GM21786 (cell line): ENCODE results near the gene CTBP2.
"Not testable (repeated sequence)": the region's sequence is repeated elsewhere in the genome, so short reads cannot be mapped to it uniquely, and the experiment has no call there.

Experiments
- ATAC-seq: cut with Tn5 transposase; IDR thresholded peaks from one replicate; pipeline ENCODE4 v1.9.1; 2021; ENCODE audit not compliant: unreplicated experiment

The CTBP2 gene

GRCh38 chr10:124990671-124991625 lies 169.4 kb downstream of the CTBP2 start:
- ATAC-seq = no peak

GRCh38 chr10:124989526-124989925 lies 170.8 kb downstream of the CTBP2 start:
- ATAC-seq = no peak

GRCh38 chr10:124988753-124989152 lies 171.6 kb downstream of the CTBP2 start:
- ATAC-seq = not testable (repeated sequence)

DNA sequence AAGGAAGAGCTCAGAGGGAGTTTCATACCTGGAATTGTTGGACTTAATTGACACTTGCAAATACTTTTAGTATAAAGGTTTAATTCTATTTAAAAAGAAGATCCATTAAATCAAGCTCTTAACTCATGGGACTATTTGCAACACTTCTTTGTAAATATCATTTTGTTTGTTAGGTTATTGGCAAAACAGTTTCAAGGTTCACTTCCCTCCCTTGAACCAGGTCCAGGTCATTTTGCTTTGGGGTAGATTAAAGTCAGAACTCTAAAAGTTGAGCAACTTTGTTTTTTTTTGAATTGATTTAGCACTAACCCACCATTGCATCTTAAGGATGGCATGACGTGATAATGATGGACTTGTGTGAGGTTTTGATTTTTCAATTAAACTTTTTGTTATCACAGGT lies 172.6 kb downstream of the CTBP2 start:
- no peak for ATAC-seq

DNA sequence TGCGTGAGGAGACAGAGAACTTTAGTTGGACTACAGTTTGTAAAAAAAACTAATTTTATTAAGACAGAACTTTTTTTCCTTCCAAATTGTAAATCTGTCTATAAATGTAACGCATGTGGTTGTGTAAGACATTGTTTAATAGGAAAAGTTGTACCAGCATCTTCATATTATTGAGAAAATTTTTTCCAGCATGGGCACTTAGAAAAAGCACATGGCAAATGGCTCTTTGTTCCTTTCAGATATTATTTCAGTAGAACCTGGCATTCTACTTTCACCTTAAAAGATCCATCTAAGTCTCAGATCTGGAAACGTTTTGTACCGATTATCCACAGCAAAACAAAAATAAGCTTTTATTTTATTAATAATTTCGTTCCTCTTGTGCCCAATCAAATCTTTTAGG lies 175.2 kb downstream of the CTBP2 start:
- ATAC-seq = no peak

GRCh38 chr10:124984376-124984775 lies 176.0 kb downstream of the CTBP2 start:
- ATAC-seq = no peak

DNA sequence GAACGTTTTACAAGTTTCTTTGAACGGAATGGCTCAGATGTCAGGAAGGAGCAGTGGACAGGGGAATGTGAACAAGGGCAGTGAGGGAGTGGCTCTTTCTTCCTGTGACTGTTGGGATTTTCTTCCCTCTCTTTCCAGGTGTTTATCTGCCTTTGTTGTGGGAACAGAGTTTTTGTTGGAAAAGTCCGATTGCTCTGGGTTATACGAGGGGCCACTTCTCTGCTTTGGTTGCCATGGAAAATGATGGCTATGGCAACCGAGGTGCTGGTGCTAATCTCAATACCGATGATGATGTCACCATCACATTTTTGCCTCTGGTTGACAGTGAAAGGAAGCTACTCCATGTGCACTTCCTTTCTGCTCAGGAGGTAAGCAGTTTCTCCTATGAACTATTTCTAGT lies 177.0 kb downstream of the CTBP2 start:
- ATAC-seq = no peak

GRCh38 chr10:124978376-124978725 lies 182.0 kb downstream of the CTBP2 start:
- ATAC-seq = no peak

GRCh38 chr10:124977648-124978375 lies 182.6 kb downstream of the CTBP2 start:
- no peak for ATAC-seq

GRCh38 chr10:124977161-124977560 lies 183.2 kb downstream of the CTBP2 start:
- no peak for ATAC-seq

GRCh38 chr10:124975977-124976514 lies 184.3 kb downstream of the CTBP2 start:
- peak; percentile 58 for ATAC-seq

- ATAC-seq = no peak
These were observed 186.2 kb downstream of the CTBP2 start for GRCh38 chr10:124974131-124974530.

- no peak for ATAC-seq
These were observed 187.7 kb downstream of the CTBP2 start for GRCh38 chr10:124972637-124973036.

- ATAC-seq = peak; percentile 54
These were observed 189.1 kb downstream of the CTBP2 start for GRCh38 chr10:124971276-124971675.

DNA sequence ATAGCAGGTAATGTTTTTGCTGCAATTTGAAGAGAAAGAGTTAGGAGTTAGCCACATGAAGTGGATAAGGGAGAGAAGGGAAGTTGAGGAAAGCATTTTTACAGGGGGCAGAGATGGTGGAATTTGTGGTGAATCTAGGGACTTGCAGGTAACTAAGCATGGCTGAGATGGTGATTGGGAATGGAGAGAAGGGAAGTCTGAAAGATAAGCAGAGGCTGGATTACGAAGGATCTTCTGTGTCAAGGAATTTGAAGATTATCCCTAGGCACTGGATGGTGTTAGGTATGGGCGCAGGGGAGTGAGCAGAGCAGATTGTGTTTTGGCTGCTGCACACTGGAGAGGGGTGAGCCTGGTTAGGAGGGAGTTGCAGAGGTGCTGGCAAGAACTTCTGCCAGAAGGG lies 193.1 kb downstream of the CTBP2 start:
- ATAC-seq = no peak

GRCh38 chr10:124966008-124966407 lies 194.4 kb downstream of the CTBP2 start:
- no peak for ATAC-seq

GRCh38 chr10:124963866-124964720 lies 196.3 kb downstream of the CTBP2 start:
- ATAC-seq = no peak

DNA sequence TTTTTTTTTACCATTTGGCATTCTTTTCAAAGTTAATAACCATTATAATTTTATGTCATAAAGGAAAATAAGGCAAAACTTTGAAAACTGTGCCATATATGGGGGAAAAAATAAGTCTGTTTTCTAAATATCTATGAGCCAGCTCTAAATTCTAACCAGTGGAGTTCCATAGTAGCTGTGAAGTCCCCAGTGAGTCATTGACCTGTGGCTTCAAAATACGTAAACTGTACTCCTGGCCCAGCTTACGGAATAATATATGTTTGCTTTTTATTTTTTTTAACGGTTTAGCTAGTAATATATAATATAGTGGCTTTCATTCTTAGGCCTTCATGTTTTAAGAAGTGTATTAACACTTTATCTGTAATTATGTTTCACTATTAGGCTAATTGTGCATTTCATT lies 197.9 kb downstream of the CTBP2 start:
- no peak for ATAC-seq

- ATAC-seq = no peak
These were observed 199.2 kb downstream of the CTBP2 start for GRCh38 chr10:124961248-124961570.

GRCh38 chr10:124959564-124959963 lies 200.8 kb downstream of the CTBP2 start:
- no peak for ATAC-seq

- ATAC-seq = no peak
These were observed 202.9 kb downstream of the CTBP2 start for GRCh38 chr10:124957404-124957947.
